AG09309 (cell line): Measurements from ENCODE around the gene TTBK2.

ENCODE experiments used
- DNase-seq: peaks from one replicate; pipeline ENCODE4 v3.0.0-alpha.2; 2010; ENCODE audit warnings: low read depth
- H3K4me3 ChIP-seq: 2 replicates; pipeline ENCODE4 v1.5.1; 2011; ENCODE audit warnings: mild to moderate bottlenecking, low read depth, low read length, moderate library complexity; ENCODE audit not compliant: control insufficient read depth
- TF ChIP-seq, protein P1 (sequence below): IDR thresholded peaks from 2 replicates; pipeline ENCODE4 v1.5.1; 2011; ENCODE audit warnings: mild to moderate bottlenecking, low read depth, low read length, inconsistent platforms; ENCODE audit not compliant: insufficient read depth, control insufficient read depth; ENCODE audit errors: missing control alignments

TTBK2 gene

DNA sequence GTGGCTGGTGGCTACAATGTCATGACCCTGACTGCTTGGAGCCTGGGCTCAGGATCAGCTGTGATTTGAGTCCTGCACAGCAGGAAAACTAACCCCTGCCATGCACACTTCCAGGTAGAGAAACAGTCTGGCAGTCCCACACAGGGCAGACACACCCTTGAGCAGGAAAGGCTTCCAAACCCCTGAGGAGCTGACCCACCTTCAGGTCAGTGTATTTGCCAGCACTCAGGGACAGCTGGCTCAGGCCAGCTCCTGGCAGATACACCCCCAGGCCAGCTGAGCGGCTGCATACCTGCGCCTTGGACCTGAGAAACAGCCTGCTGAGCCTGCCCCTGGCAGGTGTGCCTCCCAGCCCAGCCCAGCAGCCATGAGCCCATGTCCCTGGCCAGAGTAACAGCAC, 161.5 kb downstream of the TTBK2 start:
- no peak for DNase-seq
- TF ChIP-seq, protein P1, sequence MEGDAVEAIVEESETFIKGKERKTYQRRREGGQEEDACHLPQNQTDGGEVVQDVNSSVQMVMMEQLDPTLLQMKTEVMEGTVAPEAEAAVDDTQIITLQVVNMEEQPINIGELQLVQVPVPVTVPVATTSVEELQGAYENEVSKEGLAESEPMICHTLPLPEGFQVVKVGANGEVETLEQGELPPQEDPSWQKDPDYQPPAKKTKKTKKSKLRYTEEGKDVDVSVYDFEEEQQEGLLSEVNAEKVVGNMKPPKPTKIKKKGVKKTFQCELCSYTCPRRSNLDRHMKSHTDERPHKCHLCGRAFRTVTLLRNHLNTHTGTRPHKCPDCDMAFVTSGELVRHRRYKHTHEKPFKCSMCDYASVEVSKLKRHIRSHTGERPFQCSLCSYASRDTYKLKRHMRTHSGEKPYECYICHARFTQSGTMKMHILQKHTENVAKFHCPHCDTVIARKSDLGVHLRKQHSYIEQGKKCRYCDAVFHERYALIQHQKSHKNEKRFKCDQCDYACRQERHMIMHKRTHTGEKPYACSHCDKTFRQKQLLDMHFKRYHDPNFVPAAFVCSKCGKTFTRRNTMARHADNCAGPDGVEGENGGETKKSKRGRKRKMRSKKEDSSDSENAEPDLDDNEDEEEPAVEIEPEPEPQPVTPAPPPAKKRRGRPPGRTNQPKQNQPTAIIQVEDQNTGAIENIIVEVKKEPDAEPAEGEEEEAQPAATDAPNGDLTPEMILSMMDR: no peak
- no peak overlapping the region for H3K4me3 ChIP-seq

DNA sequence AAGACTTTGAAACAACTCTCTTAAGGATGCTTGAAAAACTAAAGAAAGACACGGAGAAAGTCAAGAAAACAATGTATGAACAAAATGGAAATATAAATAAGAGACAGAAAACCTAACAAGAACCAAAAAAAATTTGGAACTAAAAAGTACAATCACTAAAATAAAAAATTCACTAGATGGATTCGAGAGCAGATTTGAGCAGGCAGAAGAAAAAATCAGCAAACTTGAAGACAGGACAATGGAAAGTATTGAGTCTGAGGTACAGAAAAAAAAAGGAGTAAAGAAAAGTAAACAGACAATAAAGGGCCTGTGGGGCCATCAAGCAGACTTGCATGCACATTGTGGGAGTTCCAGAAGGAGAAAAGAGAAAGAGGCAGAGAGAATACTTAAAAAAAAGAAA, 170.3 kb downstream of the TTBK2 start:
- TF ChIP-seq, protein P1: no peak

DNA sequence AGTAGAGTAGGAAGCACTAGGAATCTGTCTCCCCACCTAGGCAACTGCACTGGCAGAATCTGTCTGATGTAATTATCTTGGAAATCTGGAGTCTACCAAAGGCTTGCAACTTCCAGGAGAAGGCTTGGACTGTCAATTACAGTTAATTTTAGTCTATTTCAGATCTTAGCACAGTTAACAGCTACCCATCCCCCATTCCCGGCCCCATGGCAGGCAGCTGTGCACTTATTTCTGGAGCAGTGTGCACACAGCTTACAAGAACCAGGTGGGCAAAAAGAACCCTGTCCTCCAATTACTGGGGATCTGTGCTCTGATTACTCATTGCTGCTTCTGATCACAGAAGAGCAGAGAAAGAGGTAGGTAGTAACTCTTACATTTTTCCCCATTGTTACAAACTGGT, 171.3 kb downstream of the TTBK2 start:
- TF ChIP-seq, protein P1: no peak
- no peak overlapping the region for H3K4me3 ChIP-seq
- no peak for DNase-seq

More for the DNA sequence above, 170.3 kb downstream of the TTBK2 start:
- no peak for DNase-seq
- H3K4me3 ChIP-seq: no peak overlapping the region

DNA sequence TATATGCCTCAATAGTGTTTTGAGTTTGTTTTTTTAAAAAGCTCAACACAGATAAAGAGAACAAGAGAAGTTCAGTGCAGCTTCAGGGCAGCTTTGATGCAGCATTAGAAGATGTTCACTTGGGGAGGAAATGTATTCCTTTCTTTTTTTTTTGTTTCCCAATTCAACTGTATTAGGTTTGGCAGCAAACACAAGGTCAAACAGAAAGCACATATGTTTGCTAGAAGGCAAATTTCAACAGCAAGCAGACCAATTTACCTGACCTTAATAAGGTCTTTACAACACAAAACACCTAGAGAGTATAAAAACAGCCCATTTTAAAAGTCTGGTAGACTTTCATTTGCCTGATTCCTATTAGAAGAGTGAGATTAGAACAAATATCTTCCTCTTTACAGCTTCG, 176.4 kb downstream of the TTBK2 start:
- H3K4me3 ChIP-seq: no peak overlapping the region
- TF ChIP-seq, protein P1: no peak
- no peak for DNase-seq

- no peak for DNase-seq
- TF ChIP-seq, protein P1: no peak
- no peak overlapping the region for H3K4me3 ChIP-seq
These were observed 178.4 kb downstream of the TTBK2 start for GRCh38 chr15:42742149-42742548.

GRCh38 chr15:42741710-42742109, 178.9 kb downstream of the TTBK2 start:
- TF ChIP-seq, protein P1: no peak

More at GRCh38 chr15:42741710-42742109, 178.9 kb downstream of the TTBK2 start:
- DNase-seq: no peak
- H3K4me3 ChIP-seq: no peak overlapping the region
